IMR-90 (cell line): ENCODE measurements around the gene TIGD1. TPM values are rescaled to one million over a fixed set of nuclear protein-coding genes. Genes with fewer than 3 reads are reported as not detected.

Source experiments
- ATAC-seq: fragments of 200-7000 bp; cut with Tn5 transposase; 2 replicates; pipeline ENCODE4 v1.9.1; 2020; ENCODE audit warnings: low read depth, mild to moderate bottlenecking, moderate library complexity
- BruUV-seq: library from RNA; stranded (reverse); fragments of 400-500 nt; replicated peaks from 2 replicates; lab custom pipeline; 2021; lab: Mats Ljungman, UMichigan
- CTCF ChIA-PET: fragments of 300-600 bp; formaldehyde crosslinking; extraction: SDS; loops from one replicate; lab custom pipeline; 2021; ENCODE audit warnings: antibody characterized with exemption; lab: Yijun Ruan, JAX
- POLR2A ChIA-PET: fragments of 300-600 bp; sonication (Branson Sonifier 250); formaldehyde crosslinking; loops from one replicate; lab custom pipeline; 2022; ENCODE audit warnings: antibody characterized with exemption; ENCODE audit not compliant: unreplicated experiment; lab: Charles Lee
- DNase-seq: peaks from one replicate; pipeline ENCODE4 v3.0.0; 2013
- H2AFZ ChIP-seq: replicated peaks from 2 replicates; pipeline ENCODE3; 2013; ENCODE audit warnings: low read length, mild to moderate bottlenecking; ENCODE audit not compliant: poor library complexity
- H2AK5ac ChIP-seq: 2 replicates; pipeline ENCODE4 v1.6.1; 2013; ENCODE audit warnings: low read depth, low read length, inconsistent platforms
- H2AK9ac ChIP-seq: replicated peaks from 2 replicates; pipeline ENCODE3; 2013; ENCODE audit warnings: mild to moderate bottlenecking, low read depth, low read length, moderate library complexity; ENCODE audit not compliant: poor library complexity
- H2BK120ac ChIP-seq: 2 replicates; pipeline ENCODE4 v1.6.1; 2013; ENCODE audit warnings: low read depth, low read length, inconsistent platforms
- H2BK15ac ChIP-seq: 3 replicates; pipeline ENCODE4 v1.6.1; 2013; ENCODE audit warnings: low read depth, low read length, inconsistent platforms
- H2BK20ac ChIP-seq: 2 replicates; pipeline ENCODE4 v1.6.1; 2013; ENCODE audit warnings: low read depth, mild to moderate bottlenecking, inconsistent platforms, low read length, moderate library complexity
- H2BK5ac ChIP-seq: 2 replicates; pipeline ENCODE4 v1.6.1; 2013; ENCODE audit warnings: mild to moderate bottlenecking, low read depth, low read length, inconsistent platforms; ENCODE audit not compliant: poor library complexity, severe bottlenecking
- H3K14ac ChIP-seq: replicated peaks from 2 replicates; pipeline ENCODE4 v1.6.1; 2013; ENCODE audit warnings: low read depth, low read length, inconsistent platforms
- H3K18ac ChIP-seq: 2 replicates; pipeline ENCODE4 v1.6.1; 2013; ENCODE audit warnings: low read depth, low read length, control low read depth
- H3K23ac ChIP-seq: 2 replicates; pipeline ENCODE4 v1.6.1; 2013; ENCODE audit warnings: low read depth, low read length, inconsistent platforms
- H3K27ac ChIP-seq: 2 replicates; pipeline ENCODE4 v1.5.1; 2013; ENCODE audit warnings: mild to moderate bottlenecking, control low read depth, low read length; ENCODE audit not compliant: insufficient read depth
- H3K27me3 ChIP-seq: 2 replicates; pipeline ENCODE4 v1.6.1; 2013; ENCODE audit warnings: low read length; ENCODE audit not compliant: control insufficient read depth, insufficient read depth
- H3K36me3 ChIP-seq: 2 replicates; pipeline ENCODE4 v1.6.1; 2013; ENCODE audit warnings: low read length, mixed read lengths; ENCODE audit not compliant: control insufficient read depth, insufficient read depth
- H3K4ac ChIP-seq: 2 replicates; pipeline ENCODE4 v1.6.1; 2013; ENCODE audit warnings: low read depth, low read length, inconsistent platforms
- H3K4me1 ChIP-seq: 2 replicates; pipeline ENCODE4 v1.6.1; 2013; ENCODE audit warnings: low read length, mixed read lengths; ENCODE audit not compliant: control insufficient read depth, insufficient read depth
- H3K4me2 ChIP-seq: 2 replicates; pipeline ENCODE4 v1.6.1; 2013; ENCODE audit warnings: low read depth, mild to moderate bottlenecking, control low read depth, low read length, moderate library complexity
- H3K4me3 ChIP-seq: 2 replicates; pipeline ENCODE4 v1.5.1; 2013; ENCODE audit warnings: low read depth, mild to moderate bottlenecking, control low read depth, low read length, moderate library complexity; ENCODE audit not compliant: insufficient read depth
- H3K56ac ChIP-seq: 2 replicates; pipeline ENCODE4 v1.6.1; 2013; ENCODE audit warnings: low read length, inconsistent platforms; ENCODE audit not compliant: insufficient read depth; ENCODE audit errors: extremely low read depth
- H3K79me1 ChIP-seq, 2 experiments: 2 replicates each; pipeline ENCODE4 v1.6.1; 2013; ENCODE audit warnings: low read length in 2 of 2, inconsistent platforms in 1 of 2, low read depth in 1 of 2
- H3K9ac ChIP-seq: 2 replicates; pipeline ENCODE4 v1.6.1; 2013; ENCODE audit warnings: low read depth, low read length, control low read depth
- H3K9me1 ChIP-seq: 2 replicates; pipeline ENCODE4 v1.6.1; 2013; ENCODE audit warnings: low read length, inconsistent platforms; ENCODE audit not compliant: insufficient read depth
- H3K9me3 ChIP-seq: 2 replicates; pipeline ENCODE4 v1.6.1; 2013; ENCODE audit warnings: low read length; ENCODE audit not compliant: control insufficient read depth, insufficient read depth
- H4K20me1 ChIP-seq: 2 replicates; pipeline ENCODE4 v1.6.1; 2013; ENCODE audit warnings: low read length, inconsistent platforms; ENCODE audit not compliant: insufficient read depth
- H4K5ac ChIP-seq: 2 replicates; pipeline ENCODE4 v1.6.1; 2013; ENCODE audit warnings: mild to moderate bottlenecking, low read depth, low read length, control low read depth
- H4K8ac ChIP-seq, 2 experiments: 2 replicates each; pipeline ENCODE4 v1.6.1; 2013; ENCODE audit warnings: low read depth in 2 of 2, low read length in 2 of 2, control low read depth in 1 of 2, inconsistent platforms in 1 of 2
- H4K91ac ChIP-seq: 2 replicates; pipeline ENCODE4 v1.6.1; 2013; ENCODE audit warnings: low read depth, low read length, inconsistent platforms; ENCODE audit not compliant: insufficient read depth
- BHLHE40 ChIP-seq: fragments of 150-350 bp; IDR thresholded peaks from 2 replicates; pipeline ENCODE4 v1.6.1; 2016; ENCODE audit warnings: mild to moderate bottlenecking, low read depth, low read length
- MAZ ChIP-seq: IDR thresholded peaks from 2 replicates; pipeline ENCODE4 v1.6.1; 2012; ENCODE audit warnings: low read depth, mild to moderate bottlenecking, low read length, improper control_type of control experiment, moderate library complexity, borderline replicate concordance
- MXI1 ChIP-seq: IDR thresholded peaks from 2 replicates; pipeline ENCODE4 v1.6.1; 2012; ENCODE audit warnings: low read depth, mild to moderate bottlenecking, low read length, moderate library complexity, borderline replicate concordance
- NFE2L2 ChIP-seq: fragments of 150-350 bp; IDR thresholded peaks from 2 replicates; pipeline ENCODE4 v1.6.1; 2016; ENCODE audit warnings: low read depth, mild to moderate bottlenecking, low read length
- RCOR1 ChIP-seq: IDR thresholded peaks from 2 replicates; pipeline ENCODE4 v1.6.1; 2012; ENCODE audit warnings: mild to moderate bottlenecking, low read length, improper control_type of control experiment; ENCODE audit not compliant: insufficient replicate concordance
- RFX5 ChIP-seq: IDR thresholded peaks from 2 replicates; pipeline ENCODE4 v1.8.0; 2012; ENCODE audit warnings: low read depth, mild to moderate bottlenecking, low read length, moderate library complexity
- SMC3 ChIP-seq: fragments of 150-350 bp; IDR thresholded peaks from 2 replicates; pipeline ENCODE4 v1.6.1; 2016; ENCODE audit warnings: low read depth, mild to moderate bottlenecking, antibody characterized with exemption, low read length, moderate library complexity
- WGBS, 2 experiments: methylation state at CpG; one replicate each; pipeline versions ENCODE4 v1.1.5 to v1.1.7; 2013; ENCODE audit warnings: missing lambda C conversion rate in 2 of 2; ENCODE audit not compliant: insufficient read length in 1 of 2; ENCODE audit errors: extremely low coverage in 2 of 2; 5-methylcytosine and 5-hydroxymethylcytosine counted together
- dilution Hi-C: fragments of 300-500 bp; cut with HindIII; formaldehyde crosslinking; loops from one replicate; pipeline ENCODE4 v1.14.3; 2018; ENCODE audit warnings: low sequenced_read_pairs; ENCODE audit not compliant: unreplicated experiment
- in situ Hi-C: fragments of 300-500 bp; cut with MboI; formaldehyde crosslinking; loops from 3 replicates; pipeline ENCODE4 v1.14.3; 2019; ENCODE audit warnings: low sequenced_read_pairs, inconsistent platforms, mixed read lengths
- intact Hi-C: fragments of 100-400 bp; cut with micrococcal nuclease; formaldehyde crosslinking; loops from 2 replicates; pipeline ENCODE4 v1.10.0; 2022
- polyA plus RNA-seq, 3 experiments: library from polyadenylated mRNA; depleted of rRNA; stranded (reverse); fragments of >200 nt; gene quantifications; 2 replicates each; pipeline ENCODE4 v1.2.3, GENCODE V29; 2012; ENCODE audit warnings: low replicate concordance in 1 of 3
- total RNA-seq: library from RNA; depleted of rRNA; stranded (reverse); fragments of >200 nt; gene quantifications from 2 replicates; pipeline ENCODE4 v1.2.3, GENCODE V29; 2012

The TIGD1 gene
- total and polyA plus RNA-seq, 2 of the 4 experiments (the other 2 are of a cell fraction) = 2.7 to 2.9 TPM

- H4K5ac ChIP-seq = no peak overlapping the region
- intact Hi-C loops = no loop called here
- no peak overlapping the region for H4K91ac ChIP-seq
- H3K9me3 ChIP-seq = no peaks in the 10 kb centered on the region
- no peak overlapping the region for H4K8ac ChIP-seq
- H3K27ac ChIP-seq = no peak overlapping the region
- no peak overlapping the region for H2AK5ac ChIP-seq
- H3K56ac ChIP-seq = no peak overlapping the region
- no peak overlapping the region for H3K9ac ChIP-seq
- in situ Hi-C loops = no loop called here
- no peak overlapping the region for H3K23ac ChIP-seq
- no peak overlapping the region for H2BK120ac ChIP-seq
- H4K20me1 ChIP-seq = no peaks in the 10 kb centered on the region
- no peak overlapping the region for H2BK5ac ChIP-seq
- dilution Hi-C loops = no loop called here
- ATAC-seq (no peak), DNase-seq (no peak)
- H2AK9ac ChIP-seq = no peak overlapping the region
- no peaks in the 10 kb centered on the region for H3K79me1 ChIP-seq
- H3K9me1 ChIP-seq = no peaks in the 10 kb centered on the region
- H3K36me3 ChIP-seq = no peaks in the 10 kb centered on the region
- H2AFZ ChIP-seq = no peak overlapping the region
- ChIA-PET POLR2A (no interaction called here), CTCF (no interaction called here)
- BruUV-seq = no TSS peak
- no peak overlapping the region for H3K18ac ChIP-seq
- TF ChIP-seq MAZ (no peak), MXI1 (no peak), SMC3 (no peak), NFE2L2 (no peak), RFX5 (no peak), BHLHE40 (no peak), RCOR1 (no peak)
- no peak overlapping the region for H3K4me3 ChIP-seq
- no peak overlapping the region for H2BK15ac ChIP-seq
- H2BK20ac ChIP-seq = no peak overlapping the region
- no peak overlapping the region for H3K4ac ChIP-seq
- H3K14ac ChIP-seq = no peak overlapping the region
- WGBS, 2 experiments = no CpG with 5 or more reads among the region's 3 CpGs
- H3K4me1 ChIP-seq = no peaks in the 10 kb centered on the region
- no peak overlapping the region for H3K4me2 ChIP-seq
- H3K27me3 ChIP-seq = peaks cover 60% of the 10 kb centered on the region
These were observed 33.8 kb downstream of the TIGD1 start for GRCh38 chr2:232516551-232516950.
